Activated CD8-positive, alpha-beta T cell treated with anti-CD3 and anti-CD28 coated beads for 36 hours (primary cell): Measurements from ENCODE around the gene SLC39A11. TPM values are rescaled to one million over a fixed set of nuclear protein-coding genes. Genes with fewer than 3 reads are reported as not detected.

Experiments used
- ATAC-seq: fragments of 200-7000 bp; cut with Tn5 transposase; one replicate; pipeline ENCODE4 v1.10.0; 2021; ENCODE audit warnings: mild to moderate bottlenecking, moderate library complexity
- CTCF ChIA-PET: fragments of 350-600 bp; sonication (Branson Sonifier 250); formaldehyde crosslinking; loops from one replicate; lab custom pipeline; 2021; ENCODE audit warnings: antibody characterized with exemption; lab: Charles Lee
- POLR2A ChIA-PET: fragments of 350-600 bp; sonication (Branson Sonifier 250); formaldehyde crosslinking; loops from one replicate; lab custom pipeline; 2021; ENCODE audit warnings: antibody characterized with exemption; lab: Charles Lee
- DNase-seq: peaks from one replicate; pipeline ENCODE4 v3.0.0-alpha.2; 2020
- H3K27ac Mint-ChIP-seq: one replicate; pipeline ENCODE4 v1.8.0; 2021; ENCODE audit warnings: mild to moderate bottlenecking, mixed read lengths
- H3K27me3 Mint-ChIP-seq: one replicate; pipeline ENCODE4 v1.8.0; 2021; ENCODE audit warnings: mixed read lengths
- H3K36me3 Mint-ChIP-seq: one replicate; pipeline ENCODE4 v1.8.0; 2021; ENCODE audit warnings: low read depth, mixed read lengths
- H3K4me1 Mint-ChIP-seq: one replicate; pipeline ENCODE4 v1.8.0; 2021; ENCODE audit warnings: low read depth, mixed read lengths
- H3K4me3 Mint-ChIP-seq: one replicate; pipeline ENCODE4 v1.8.0; 2021; ENCODE audit warnings: mild to moderate bottlenecking, moderate library complexity, mixed read lengths
- H3K9me3 Mint-ChIP-seq: one replicate; pipeline ENCODE4 v1.8.0; 2021; ENCODE audit warnings: mixed read lengths
- intact Hi-C: fragments of 100-400 bp; cut with micrococcal nuclease; formaldehyde crosslinking; loops from one replicate; pipeline ENCODE4 v1.10.0; 2022
- total RNA-seq, 2 experiments: library from RNA; stranded (reverse); gene quantifications; one replicate each; pipeline ENCODE4 v1.2.3, GENCODE V29; 2021
- TF ChIP-seq, protein P1 (sequence below): fragments of 200-600 bp; IDR thresholded peaks from one replicate; pipeline ENCODE4 v1.8.0; 2022; ENCODE audit warnings: antibody characterized with exemption, mild to moderate bottlenecking

SLC39A11 gene
- total RNA-seq, 2 experiments from 2014 or later = 14.4 to 14.9 TPM

DNA sequence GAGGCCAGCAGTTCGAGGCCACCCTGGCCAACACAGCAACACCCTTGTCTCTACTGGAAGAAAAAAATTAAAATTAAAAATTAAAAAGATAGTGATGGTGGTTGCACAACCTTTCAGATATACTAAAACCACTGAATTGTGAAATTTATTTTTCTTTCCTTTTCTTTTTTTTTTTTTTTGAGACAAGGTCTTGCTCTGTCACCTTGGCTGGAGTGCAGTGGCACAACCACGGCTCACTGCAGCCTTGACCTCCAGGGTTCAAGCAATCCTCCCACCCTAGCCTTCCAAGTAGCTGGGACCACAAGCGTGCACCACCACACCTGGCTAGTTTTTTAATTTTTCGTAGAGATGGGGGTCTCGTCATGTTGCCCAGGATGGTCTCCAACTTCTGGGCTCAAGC is 254.4 kb downstream of the SLC39A11 start:
- no peak overlapping the region for H3K4me3 Mint-ChIP-seq
- intact Hi-C loops = no loop called here
- ChIA-PET CTCF (no interaction called here), POLR2A (no interaction called here)
- no peak for ATAC-seq
- H3K4me1 Mint-ChIP-seq = no peaks in the 10 kb centered on the region
- no peaks in the 10 kb centered on the region for H3K27me3 Mint-ChIP-seq
- TF ChIP-seq, protein P1, sequence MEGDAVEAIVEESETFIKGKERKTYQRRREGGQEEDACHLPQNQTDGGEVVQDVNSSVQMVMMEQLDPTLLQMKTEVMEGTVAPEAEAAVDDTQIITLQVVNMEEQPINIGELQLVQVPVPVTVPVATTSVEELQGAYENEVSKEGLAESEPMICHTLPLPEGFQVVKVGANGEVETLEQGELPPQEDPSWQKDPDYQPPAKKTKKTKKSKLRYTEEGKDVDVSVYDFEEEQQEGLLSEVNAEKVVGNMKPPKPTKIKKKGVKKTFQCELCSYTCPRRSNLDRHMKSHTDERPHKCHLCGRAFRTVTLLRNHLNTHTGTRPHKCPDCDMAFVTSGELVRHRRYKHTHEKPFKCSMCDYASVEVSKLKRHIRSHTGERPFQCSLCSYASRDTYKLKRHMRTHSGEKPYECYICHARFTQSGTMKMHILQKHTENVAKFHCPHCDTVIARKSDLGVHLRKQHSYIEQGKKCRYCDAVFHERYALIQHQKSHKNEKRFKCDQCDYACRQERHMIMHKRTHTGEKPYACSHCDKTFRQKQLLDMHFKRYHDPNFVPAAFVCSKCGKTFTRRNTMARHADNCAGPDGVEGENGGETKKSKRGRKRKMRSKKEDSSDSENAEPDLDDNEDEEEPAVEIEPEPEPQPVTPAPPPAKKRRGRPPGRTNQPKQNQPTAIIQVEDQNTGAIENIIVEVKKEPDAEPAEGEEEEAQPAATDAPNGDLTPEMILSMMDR = no peak
- no peak overlapping the region for H3K27ac Mint-ChIP-seq
- DNase-seq = no peak
- peaks cover 8% of the 10 kb centered on the region for H3K9me3 Mint-ChIP-seq
- peaks cover 23% of the 10 kb centered on the region for H3K36me3 Mint-ChIP-seq

DNA sequence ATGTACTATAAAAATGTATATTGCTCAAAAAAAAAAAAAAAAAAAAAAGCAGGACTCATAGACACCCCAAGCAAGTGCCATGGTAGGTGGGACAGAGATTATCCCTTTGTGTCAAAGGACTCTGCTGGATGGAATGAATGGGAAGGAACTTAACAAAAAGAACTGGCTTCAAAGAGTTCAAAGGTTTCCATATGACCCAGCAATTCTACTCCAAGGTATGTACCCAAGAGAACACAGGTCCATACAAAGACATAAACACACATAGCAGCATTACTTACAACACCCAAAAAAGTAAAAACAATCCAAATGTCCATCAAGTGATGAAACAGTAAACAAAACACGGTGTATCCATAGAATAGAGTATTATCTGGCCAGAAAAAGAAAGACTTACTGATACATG is 255.2 kb downstream of the SLC39A11 start:
- ATAC-seq (no peak), DNase-seq (no peak)
- TF ChIP-seq, protein P1 = no peak
- no peaks in the 10 kb centered on the region for H3K4me1 Mint-ChIP-seq
- intact Hi-C loops = no loop called here
- H3K36me3 Mint-ChIP-seq = peaks cover 23% of the 10 kb centered on the region
- no peaks in the 10 kb centered on the region for H3K27me3 Mint-ChIP-seq
- no peak overlapping the region for H3K4me3 Mint-ChIP-seq
- POLR2A ChIA-PET = no interaction called here
- H3K9me3 Mint-ChIP-seq = peaks cover 8% of the 10 kb centered on the region
- no peak overlapping the region for H3K27ac Mint-ChIP-seq
- CTCF ChIA-PET = no interaction called here

DNA sequence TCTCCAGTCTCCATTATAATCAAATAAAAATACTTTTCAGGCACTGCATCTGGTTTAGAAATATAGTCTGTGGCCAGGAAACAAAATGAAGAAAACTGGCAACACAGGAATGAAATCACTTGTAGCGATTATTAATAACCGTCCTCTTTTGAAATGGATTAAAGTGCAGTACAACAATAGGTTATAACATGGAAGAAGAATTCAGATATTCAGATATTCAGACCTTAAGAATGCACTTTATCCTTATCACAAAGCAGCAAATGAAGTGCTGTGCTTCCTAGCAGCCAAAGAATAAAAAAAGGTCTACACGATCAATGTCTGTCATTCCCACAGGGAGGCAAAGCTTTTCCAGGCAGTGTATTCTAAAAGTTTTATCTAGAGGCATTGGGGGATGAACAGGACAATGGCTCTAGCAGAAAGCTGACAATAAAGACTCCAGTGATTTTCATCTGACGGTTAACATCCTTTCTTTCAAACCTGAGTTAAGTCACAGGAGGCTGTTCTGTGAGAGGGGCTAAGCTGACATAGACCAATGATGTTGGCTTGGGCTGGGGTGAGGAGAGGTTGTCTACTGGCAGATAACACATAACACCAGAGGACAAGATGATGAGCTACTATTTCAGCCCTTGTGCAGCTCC is 259.2 kb downstream of the SLC39A11 start:
- Mint-ChIP-seq H3K4me1 (no peaks in the 10 kb centered on the region), H3K9me3 (no peaks in the 10 kb centered on the region), H3K27me3 (no peaks in the 10 kb centered on the region), H3K4me3 (no peak overlapping the region), H3K36me3 (peaks cover 12% of the 10 kb centered on the region), H3K27ac (no peak overlapping the region)
- intact Hi-C loops = no loop called here
- no peak for ATAC-seq
- ChIA-PET POLR2A (interaction anchor here (0.6 kb wide), 1 partner anchor 190 kb away, joined by 3 read pairs; no protein-coding TSS in a partner anchor), CTCF (interaction anchor here (1.7 kb wide), 1 partner anchor 323 kb away, joined by 6 read pairs; no protein-coding TSS in a partner anchor)
- TF ChIP-seq, protein P1 = no peak
- no peak for DNase-seq

DNA sequence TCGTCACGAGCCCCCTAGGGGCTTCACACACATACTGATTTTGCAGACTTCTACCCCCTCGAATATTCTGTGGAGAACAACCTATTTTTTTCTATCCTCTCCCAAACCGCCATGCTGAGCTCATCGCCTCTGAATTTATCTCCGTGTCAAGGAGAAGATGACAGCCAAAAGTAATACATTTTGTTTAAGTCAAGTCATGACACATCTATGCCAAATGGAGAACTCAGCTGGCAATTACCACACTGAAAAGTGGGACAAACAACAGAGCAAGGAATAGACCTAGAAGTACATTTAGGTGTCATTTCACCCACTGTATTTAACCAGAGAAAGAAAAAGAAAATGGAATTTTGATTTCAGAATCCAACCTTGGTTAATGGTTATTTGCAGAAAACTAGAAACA is 260.2 kb downstream of the SLC39A11 start:
- CTCF ChIA-PET = interaction anchor here (1.7 kb wide), 1 partner anchor 324 kb away, joined by 6 read pairs; no protein-coding TSS in a partner anchor

DNA sequence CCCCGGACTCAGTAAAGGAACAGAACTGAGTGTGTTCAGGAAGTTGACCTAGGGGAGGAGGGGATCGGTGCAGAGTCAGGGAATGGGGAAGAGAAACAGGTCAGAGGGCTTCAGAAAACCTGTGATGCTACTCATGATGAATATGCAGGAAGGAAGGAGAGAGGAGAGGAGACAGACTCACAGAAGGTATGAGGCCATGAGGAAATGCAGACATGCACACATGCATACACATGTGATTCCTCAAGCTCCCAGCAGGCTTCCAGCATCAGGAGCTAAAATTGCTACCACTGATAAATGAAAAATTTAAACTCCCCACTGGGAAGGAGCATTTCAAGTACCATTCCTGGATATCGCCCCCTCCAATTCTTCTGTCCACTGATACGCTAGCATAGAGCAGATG is 262.6 kb downstream of the SLC39A11 start:
- intact Hi-C loops = no loop called here
- Mint-ChIP-seq H3K4me1 (no peaks in the 10 kb centered on the region), H3K9me3 (peaks cover 27% of the 10 kb centered on the region), H3K27ac (no peak overlapping the region), H3K27me3 (no peaks in the 10 kb centered on the region), H3K36me3 (peaks cover 34% of the 10 kb centered on the region), H3K4me3 (no peak overlapping the region)
- ChIA-PET POLR2A (no interaction called here), CTCF (no interaction called here)
- no peak for ATAC-seq
- TF ChIP-seq, protein P1 = no peak
- DNase-seq = no peak

More for the DNA sequence above, 260.2 kb downstream of the SLC39A11 start:
- peaks cover 7% of the 10 kb centered on the region for H3K9me3 Mint-ChIP-seq
- no peak overlapping the region for H3K27ac Mint-ChIP-seq
- TF ChIP-seq, protein P1 = no peak
- intact Hi-C loops = no loop called here
- H3K4me3 Mint-ChIP-seq = no peak overlapping the region
- no peaks in the 10 kb centered on the region for H3K27me3 Mint-ChIP-seq
- DNase-seq = no peak
- POLR2A ChIA-PET = no interaction called here
- no peaks in the 10 kb centered on the region for H3K4me1 Mint-ChIP-seq
- peaks cover 16% of the 10 kb centered on the region for H3K36me3 Mint-ChIP-seq
- ATAC-seq = no peak
